GM13977 (cell line): ENCODE data around the gene TAF5L.

Source experiments
- DNase-seq: peaks from one replicate; pipeline ENCODE4 v3.0.0; 2012; ENCODE audit warnings: low spot score
- in situ Hi-C: fragments of 300-500 bp; cut with MboI; formaldehyde crosslinking; loops from one replicate; pipeline ENCODE4 v1.12.0; 2022; ENCODE audit warnings: low sequenced_read_pairs, low pct_unique_long_range_greater_than_20kb, mixed read lengths, inconsistent platforms; ENCODE audit not compliant: unreplicated experiment
- TF ChIP-seq, protein P1 (sequence below): IDR thresholded peaks from 2 replicates; pipeline ENCODE4 v1.5.1; 2012; ENCODE audit warnings: mild to moderate bottlenecking, control low read depth; ENCODE audit not compliant: insufficient read depth; ENCODE audit errors: extremely low read depth, missing control alignments

TAF5L gene

GRCh38 chr1:229631966-229632365 is 6.0 kb upstream of the TAF5L start:
- no peak for DNase-seq
- in situ Hi-C loops: no loop called here
- TF ChIP-seq, protein P1, sequence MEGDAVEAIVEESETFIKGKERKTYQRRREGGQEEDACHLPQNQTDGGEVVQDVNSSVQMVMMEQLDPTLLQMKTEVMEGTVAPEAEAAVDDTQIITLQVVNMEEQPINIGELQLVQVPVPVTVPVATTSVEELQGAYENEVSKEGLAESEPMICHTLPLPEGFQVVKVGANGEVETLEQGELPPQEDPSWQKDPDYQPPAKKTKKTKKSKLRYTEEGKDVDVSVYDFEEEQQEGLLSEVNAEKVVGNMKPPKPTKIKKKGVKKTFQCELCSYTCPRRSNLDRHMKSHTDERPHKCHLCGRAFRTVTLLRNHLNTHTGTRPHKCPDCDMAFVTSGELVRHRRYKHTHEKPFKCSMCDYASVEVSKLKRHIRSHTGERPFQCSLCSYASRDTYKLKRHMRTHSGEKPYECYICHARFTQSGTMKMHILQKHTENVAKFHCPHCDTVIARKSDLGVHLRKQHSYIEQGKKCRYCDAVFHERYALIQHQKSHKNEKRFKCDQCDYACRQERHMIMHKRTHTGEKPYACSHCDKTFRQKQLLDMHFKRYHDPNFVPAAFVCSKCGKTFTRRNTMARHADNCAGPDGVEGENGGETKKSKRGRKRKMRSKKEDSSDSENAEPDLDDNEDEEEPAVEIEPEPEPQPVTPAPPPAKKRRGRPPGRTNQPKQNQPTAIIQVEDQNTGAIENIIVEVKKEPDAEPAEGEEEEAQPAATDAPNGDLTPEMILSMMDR: no peak

GRCh38 chr1:229631148-229631547 is 5.2 kb upstream of the TAF5L start:
- in situ Hi-C loops: no loop called here
- no peak for DNase-seq
- TF ChIP-seq, protein P1: no peak

DNA sequence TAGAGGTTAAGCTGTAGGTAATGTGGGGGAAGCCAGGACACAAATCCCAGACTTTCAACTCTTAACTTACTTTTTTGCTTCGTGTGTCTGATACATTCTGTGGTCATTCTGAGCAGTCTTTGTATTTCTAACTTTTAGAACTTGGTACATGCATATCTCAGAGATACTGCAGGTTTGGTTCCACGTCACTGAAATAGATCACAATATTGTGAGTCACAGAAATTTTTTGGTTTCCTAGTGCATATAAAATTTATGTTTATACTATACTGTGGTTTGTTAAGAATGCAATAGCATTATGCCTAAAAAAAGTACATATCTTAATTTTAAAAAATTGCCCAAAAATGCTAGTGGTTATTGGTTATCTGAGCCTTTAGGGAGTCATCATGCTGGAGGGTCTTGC is 3.3 kb upstream of the TAF5L start:
- in situ Hi-C loops: no loop called here
- DNase-seq: no peak
- TF ChIP-seq, protein P1: no peak

DNA sequence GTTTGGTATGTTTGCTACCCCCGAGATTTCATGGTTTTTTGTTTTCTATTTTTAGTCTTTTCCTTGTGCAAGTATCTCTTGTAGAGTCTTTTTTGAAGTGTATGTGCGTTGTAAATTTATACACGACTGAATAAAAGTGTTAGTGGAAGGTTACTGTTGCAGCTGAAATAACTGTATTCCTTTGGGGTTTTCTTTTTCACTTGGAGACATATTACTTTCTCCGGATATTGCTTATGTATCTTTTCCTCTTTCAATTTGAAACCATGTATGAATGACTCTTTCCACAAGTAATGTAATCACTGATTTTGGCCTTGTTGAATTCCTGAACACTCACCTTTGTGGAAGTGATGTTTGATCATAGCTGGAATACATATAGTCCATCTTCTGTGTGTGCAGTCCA is 1.1 kb upstream of the TAF5L start:
- in situ Hi-C loops: no loop called here
- TF ChIP-seq, protein P1: no peak
- DNase-seq: no peak

DNA sequence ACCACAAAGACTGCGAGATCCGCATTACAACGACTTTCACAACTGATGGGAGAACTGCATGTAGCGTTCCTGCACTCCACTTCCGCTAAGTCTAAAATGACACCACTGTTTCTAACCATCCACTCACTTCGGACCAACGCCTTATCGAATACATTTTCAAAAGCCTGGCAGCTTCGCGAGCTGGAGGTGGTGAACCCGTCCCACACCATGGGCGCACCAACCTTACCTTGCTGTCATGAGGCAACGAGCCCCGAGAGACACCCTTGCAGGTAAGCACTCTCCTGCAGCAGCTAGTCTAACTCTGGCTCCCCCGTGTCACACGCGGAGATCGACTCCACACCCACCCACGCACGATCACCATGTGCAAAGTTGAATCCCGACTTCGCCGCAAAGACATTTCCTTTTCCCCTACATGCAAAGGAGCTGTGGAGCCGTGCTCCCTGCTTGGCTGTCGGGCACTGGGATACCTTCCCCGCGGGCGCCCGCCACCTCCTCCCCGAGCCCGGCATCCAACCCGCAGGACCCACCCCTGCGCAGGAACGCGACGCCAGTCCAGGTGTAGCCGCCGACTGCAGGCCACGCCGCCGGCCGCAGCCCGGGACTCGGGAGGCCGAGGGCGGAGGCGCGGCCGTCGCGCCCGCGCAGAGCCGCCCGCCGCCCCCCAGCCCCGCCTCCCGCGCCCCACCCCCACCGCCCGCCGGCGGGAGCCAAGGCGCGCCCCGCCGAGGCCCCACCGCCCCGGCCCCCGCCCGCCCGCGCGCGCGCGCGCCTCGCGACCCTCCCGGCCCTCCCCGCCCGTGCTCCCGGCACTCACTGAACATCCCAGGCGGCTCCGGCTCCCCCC is 629 bp downstream of the TAF5L start:
- DNase-seq: peak; percentile 90
- in situ Hi-C loops: no loop called here
- TF ChIP-seq, protein P1: no peak

- DNase-seq: no peak
- TF ChIP-seq, protein P1: no peak
- in situ Hi-C loops: no loop called here
Measured at GRCh38 chr1:229624521-229625070, 1.3 kb downstream of the TAF5L start.
